ENCODE data around the gene HOXD9.

Gene HOXD9

DNA sequence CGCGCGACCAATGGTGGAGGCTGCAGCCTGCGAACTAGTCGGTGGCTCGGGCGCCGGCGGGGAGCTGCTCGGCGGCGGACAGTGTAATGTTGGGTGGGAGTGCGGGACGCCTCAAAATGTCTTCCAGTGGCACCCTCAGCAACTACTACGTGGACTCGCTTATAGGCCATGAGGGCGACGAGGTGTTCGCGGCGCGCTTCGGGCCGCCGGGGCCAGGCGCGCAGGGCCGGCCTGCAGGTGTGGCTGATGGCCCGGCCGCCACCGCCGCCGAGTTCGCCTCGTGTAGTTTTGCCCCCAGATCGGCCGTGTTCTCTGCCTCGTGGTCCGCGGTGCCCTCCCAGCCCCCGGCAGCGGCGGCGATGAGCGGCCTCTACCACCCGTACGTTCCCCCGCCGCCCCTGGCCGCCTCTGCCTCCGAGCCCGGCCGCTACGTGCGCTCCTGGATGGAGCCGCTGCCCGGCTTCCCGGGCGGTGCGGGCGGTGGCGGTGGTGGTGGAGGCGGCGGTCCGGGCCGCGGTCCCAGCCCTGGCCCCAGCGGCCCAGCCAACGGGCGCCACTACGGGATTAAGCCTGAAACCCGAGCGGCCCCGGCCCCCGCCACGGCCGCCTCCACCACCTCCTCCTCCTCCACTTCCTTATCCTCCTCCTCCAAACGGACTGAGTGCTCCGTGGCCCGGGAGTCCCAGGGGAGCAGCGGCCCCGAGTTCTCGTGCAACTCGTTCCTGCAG is at the start of gene HOXD9:
TSS of gene HOXD9 (plus strand) at position 37 of the 728 bp plus-strand sequence. CDS start at position 87, 50 bp downstream.
- no peak for DNase-seq

GRCh38 chr2:176072951-176073904 is 49.3 kb upstream of the HOXD9 start:
- DNase-seq = no peak

DNA sequence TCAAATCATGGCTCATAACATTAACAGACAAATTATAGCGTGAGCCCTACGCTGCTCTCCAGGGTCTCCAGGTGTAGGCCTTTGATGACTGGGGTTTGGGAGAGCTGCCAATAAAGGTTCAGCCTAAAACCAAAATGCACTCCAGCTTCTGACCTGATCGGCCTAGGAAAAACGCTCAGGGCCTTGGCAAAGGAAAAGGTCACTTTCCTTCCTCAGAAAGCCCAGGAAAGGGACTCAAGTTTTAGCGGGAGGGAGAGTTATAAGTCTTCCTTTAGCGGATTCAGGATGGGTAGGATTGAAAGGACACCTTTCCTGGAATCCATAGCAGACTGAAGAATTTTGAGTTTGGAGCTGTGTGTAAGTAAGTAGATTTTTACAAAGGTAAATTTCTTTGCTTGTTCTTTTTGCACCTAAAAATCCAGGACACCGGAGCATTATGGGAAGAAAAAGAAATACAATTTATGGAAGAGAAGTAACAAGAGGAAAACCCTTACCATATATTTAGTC is 47.5 kb upstream of the HOXD9 start:
- DNase-seq = no peak

DNA sequence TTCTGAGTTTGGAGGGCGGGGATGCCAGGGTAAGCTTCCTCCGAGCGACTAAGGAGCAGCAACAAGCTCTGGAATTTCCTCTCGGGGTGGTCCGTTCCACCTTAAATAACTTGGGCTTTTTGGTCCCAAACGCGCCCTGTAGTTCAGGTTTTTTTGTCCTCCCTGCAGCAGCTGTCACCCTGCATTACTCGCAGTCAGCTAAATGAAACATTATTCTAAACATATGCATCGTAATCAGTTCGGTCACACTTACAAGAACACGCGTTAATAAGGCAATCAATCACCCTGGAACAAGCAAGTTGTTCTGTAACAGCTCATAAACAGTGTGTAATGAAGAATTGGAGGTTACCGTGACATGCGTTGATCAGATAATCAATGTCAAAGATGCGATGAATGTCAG is 47.0 kb upstream of the HOXD9 start:
- no peak for DNase-seq

DNA sequence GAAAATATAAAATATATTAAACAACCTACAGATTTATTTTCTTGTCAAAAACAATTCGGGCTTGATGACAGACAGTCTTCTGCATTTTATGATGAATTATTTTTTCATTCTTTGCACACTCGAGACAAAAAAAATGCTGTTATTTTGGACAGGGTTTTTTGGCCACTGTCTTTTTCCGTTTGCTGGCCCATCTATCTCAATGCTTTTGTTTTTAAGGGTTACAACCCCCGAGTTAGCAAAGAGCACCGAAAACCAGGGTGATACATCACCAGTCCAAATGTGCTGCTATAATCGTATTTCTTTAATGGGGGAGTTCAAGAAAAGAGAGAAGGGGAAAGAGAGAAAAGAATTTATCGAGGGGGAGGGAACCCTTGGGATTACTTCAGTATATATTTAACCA is 46.5 kb upstream of the HOXD9 start:
- no peak for DNase-seq

DNA sequence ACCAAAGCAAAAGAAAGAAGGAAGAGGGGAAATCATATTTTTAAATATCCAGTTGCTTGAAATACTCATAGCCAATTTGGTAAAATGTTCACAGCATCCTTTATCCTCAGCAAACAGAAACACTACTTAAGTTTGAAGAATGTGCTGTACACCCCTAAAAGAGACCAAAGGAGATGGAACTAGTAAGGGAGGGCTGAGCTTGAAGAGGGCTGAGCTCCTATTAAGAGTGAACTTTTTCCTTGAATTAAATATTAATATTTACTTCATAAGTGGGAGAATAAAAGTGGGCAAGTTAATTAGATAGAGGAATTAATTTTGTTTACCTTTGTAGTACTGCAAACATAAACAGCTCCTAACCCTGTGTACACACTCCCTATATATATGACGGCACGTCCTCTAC is 45.7 kb upstream of the HOXD9 start:
- no peak for DNase-seq

- DNase-seq = no peak
These were observed 43.8 kb upstream of the HOXD9 start for GRCh38 chr2:176078541-176079284.

DNA sequence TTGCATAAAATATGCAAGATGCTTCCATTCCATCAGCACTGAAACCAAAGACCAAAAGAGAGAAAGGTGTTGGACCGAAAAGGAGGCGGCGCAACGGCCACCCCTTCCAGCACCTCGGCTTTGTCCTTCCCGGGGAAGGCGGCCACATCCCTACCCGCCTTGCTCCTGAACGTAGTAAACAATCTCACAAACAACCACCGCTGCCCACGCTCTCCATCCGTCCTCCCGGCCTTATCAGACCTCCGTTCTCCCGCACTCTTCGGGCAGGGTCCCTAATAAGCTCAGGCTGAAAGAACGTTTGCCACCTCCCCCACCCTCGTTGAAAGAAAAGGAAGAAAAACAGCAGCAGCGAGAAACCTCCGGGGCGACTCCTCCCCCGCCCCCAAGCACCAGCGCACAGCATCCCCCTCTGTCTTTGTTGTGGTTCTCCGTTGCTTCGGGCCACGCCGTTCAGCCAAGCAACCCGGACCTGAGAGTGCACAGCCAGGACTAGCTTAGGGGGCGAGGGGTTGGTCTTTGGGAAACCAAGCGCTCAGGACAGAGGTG is 43.2 kb upstream of the HOXD9 start:
- DNase-seq = no peak

GRCh38 chr2:176079831-176080539 is 42.5 kb upstream of the HOXD9 start:
- no peak for DNase-seq

- no peak for DNase-seq
These were observed 41.8 kb upstream of the HOXD9 start for GRCh38 chr2:176080540-176081375.

DNA sequence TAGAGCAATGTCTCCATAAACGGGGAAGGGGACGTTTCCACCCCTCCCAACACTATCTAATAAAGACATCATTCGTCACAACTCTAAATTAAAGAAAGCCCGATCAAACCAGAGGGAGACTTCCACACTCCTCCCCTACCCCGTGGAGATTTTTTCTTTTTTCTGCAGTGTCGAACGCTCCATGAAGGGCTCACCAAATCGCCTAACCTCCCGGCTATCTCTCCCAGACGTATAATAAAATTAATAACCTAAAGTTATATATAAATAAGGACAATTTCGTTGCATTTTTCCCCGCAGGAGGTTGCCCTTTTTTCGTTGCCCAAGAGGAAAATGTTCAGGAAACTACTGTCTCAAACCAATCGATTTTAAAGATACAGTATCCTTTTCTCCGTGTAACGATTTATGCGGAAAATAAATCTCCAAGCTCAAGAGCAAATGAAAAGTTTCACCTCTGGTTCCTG is 41.1 kb upstream of the HOXD9 start:
- DNase-seq = no peak

DNA sequence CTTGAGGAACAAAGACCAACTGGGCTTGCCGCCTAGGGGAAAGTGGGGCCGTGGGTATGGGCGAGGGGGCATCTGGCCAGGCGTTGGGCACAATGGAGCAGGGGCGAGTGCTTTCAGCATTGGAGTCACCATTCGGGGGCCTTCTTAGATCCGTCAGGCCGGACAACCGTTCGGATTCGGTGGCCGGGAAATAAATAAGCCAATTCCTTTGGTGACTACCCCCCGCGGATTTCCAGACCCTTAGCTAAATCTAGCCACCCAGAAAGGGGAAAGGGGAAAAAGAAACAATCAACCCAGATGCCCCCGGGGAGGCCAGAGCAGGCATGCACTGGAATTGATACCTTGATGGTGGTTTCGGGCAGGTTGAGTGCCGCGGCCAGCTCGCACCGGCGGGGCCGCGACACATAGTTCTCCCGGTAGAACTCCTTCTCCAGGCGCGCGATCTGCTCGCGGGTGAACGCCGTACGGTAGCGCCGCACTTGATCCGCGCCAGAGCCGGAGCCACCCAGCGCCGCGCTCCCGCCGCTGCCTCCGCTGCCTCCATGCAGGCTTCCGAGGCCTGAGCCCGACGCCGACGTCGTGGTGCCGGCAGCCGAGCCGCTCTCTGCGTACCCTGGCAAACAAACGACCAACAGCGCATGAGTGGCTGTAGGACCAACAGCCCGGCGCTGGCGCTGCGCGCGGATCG is 40.5 kb upstream of the HOXD9 start:
- DNase-seq = no peak

- DNase-seq = no peak
These were observed 40.0 kb upstream of the HOXD9 start for GRCh38 chr2:176082525-176082823.

- no peak for DNase-seq
These were observed 39.4 kb upstream of the HOXD9 start for GRCh38 chr2:176082824-176083751.

GRCh38 chr2:176083796-176084261 is 38.7 kb upstream of the HOXD9 start, which contains the start of gene EVX2:
Gene EVX2 (minus strand): TSS chr2:176083962. CDS start chr2:176083776, 186 bp downstream.
- DNase-seq = no peak

DNA sequence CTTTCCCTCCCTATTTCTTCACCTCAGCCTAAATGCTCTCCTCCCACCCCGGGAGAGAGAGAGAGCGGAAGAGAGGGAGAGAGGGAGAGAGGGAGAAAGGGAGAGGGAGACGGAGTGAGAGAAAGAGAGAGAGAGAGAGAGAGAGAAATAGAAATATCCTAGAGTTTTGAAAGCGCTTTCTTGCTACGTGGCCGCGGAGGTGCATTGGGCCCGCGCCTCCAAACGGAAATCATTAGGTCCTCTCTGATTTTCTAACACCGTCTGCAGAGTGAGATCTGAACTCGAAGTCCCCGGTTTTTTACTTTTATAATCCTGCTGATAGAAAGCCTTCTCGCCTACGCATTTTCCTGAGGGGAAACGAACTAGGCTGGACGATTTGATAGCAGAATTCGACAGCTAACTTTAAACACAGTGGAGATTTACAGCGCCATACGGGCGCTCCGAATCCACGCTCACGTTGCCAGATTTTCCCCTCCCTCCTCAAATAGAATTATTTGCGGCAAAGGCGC is 37.9 kb upstream of the HOXD9 start:
- DNase-seq = no peak

DNA sequence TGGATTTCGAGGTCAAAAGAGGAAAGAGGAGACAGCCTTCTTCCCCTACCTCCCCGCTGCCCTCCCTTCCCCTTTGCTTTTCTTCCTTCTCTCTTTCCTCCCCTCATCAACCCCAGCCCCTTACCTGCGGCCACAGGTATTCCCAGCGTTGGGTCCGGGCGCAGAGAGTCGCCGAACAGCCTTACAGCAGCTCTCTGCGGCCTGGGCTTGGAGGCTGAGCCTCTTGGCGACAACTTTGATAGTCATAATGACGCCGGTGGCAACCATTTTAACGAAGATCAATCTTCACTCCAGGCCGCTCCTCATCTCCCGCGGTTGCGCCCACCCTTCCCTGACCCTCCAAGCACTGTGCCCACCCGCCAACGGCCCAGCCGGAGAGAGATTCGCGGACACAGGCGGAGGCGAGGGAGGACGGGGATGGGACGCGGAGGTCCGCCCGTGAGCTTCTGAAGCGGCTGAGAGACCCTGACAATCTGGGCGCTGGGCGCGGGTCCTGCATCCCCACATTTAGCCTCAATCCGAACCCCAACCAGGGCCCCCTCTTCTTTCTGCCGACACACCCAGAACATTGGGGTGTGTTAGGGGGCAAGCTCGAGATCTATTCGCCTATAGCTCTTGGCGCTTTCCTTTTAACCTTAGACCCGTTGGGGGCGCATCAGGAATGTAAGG is 37.3 kb upstream of the HOXD9 start:
- DNase-seq = no peak

Measured in RPMI8226 (cell line).